D721Med (cell line): ENCODE measurements around the gene LDB3.

Experiments used
- DNase-seq: peaks from one replicate; pipeline ENCODE4 v3.0.0; 2011; ENCODE audit warnings: low spot score; ENCODE audit not compliant: insufficient read length
- FAIRE-seq: peaks from 2 replicates; lab custom pipeline; 2011; peaks lifted over from hg19 to GRCh38; lab: Jason Lieb, UNC
- CTCF ChIP-seq: IDR thresholded peaks from 2 replicates; pipeline ENCODE4 v1.5.1; 2012; ENCODE audit warnings: mild to moderate bottlenecking, control low read depth; ENCODE audit not compliant: insufficient read depth; ENCODE audit errors: missing control alignments

The LDB3 gene

GRCh38 chr10:86651631-86652331 is 16.5 kb upstream of the LDB3 start:
- FAIRE-seq (no peak), DNase-seq (no peak)
- no peak for TF ChIP-seq CTCF

GRCh38 chr10:86652361-86653202 is 15.7 kb upstream of the LDB3 start:
- no peak for FAIRE-seq
- no peak for DNase-seq
- no peak for TF ChIP-seq CTCF

GRCh38 chr10:86653379-86653778 is 14.9 kb upstream of the LDB3 start:
- FAIRE-seq (no peak), DNase-seq (no peak)
- TF ChIP-seq CTCF, result no peak

- no peak for TF ChIP-seq CTCF
- FAIRE-seq (no peak), DNase-seq (no peak)
Observed at GRCh38 chr10:86653987-86654386, 14.3 kb upstream of the LDB3 start.

- no peak for FAIRE-seq
- no peak for TF ChIP-seq CTCF
- no peak for DNase-seq
Observed at GRCh38 chr10:86654411-86655172, 13.7 kb upstream of the LDB3 start, which contains the start of gene OPN4. TSS of gene OPN4 (plus strand) at chr10:86654547. CDS start at chr10:86654784, 237 bp downstream.

- FAIRE-seq, result no peak
- TF ChIP-seq CTCF, result no peak
- DNase-seq, result no peak
Observed at GRCh38 chr10:86655173-86655540, 13.2 kb upstream of the LDB3 start.
